GM12872 (cell line): ENCODE measurements around the gene SYTL1.

ENCODE experiments used
- CTCF ChIP-seq: IDR thresholded peaks from 3 replicates; pipeline ENCODE4 v1.5.1; 2011; ENCODE audit warnings: low read depth, mild to moderate bottlenecking, low read length, moderate library complexity; ENCODE audit not compliant: insufficient read depth

The SYTL1 gene

DNA sequence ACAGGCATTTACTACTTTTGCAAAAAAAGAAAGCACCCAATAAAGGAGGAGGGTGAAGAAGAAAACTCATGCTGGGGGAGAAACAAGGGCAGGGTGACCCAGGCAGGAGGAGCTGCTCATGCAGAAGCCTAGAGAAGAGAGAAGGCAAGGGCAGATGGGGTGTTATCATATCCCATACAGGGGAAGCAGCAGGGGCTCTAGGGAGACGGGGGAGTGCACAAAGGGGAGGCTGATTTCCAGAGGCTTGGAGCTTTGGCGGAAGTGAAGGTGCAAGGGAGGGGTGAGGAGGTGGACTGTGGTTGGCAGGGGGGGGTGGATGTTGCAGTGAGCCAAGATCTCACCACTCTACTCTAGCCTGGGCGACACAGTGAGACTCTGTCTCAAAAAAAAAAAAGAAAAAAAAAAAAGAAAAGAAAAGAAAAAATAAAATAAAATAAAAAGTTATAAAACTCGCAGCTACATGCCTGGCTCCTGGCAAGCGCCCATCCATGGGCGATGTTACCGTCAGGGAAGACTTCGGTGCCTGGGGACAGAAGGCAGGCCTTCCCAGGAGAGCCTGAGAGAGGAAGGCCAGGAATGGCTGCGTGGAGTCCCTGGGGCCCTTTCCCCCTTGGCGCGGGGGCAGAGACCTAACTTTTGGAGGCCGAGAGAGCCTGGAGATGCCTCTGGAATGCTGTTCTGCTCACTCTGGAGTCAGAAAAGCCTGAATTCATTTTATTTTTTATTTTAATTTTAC, 36.1 kb downstream of the SYTL1 start:
- TF ChIP-seq CTCF = no peak

DNA sequence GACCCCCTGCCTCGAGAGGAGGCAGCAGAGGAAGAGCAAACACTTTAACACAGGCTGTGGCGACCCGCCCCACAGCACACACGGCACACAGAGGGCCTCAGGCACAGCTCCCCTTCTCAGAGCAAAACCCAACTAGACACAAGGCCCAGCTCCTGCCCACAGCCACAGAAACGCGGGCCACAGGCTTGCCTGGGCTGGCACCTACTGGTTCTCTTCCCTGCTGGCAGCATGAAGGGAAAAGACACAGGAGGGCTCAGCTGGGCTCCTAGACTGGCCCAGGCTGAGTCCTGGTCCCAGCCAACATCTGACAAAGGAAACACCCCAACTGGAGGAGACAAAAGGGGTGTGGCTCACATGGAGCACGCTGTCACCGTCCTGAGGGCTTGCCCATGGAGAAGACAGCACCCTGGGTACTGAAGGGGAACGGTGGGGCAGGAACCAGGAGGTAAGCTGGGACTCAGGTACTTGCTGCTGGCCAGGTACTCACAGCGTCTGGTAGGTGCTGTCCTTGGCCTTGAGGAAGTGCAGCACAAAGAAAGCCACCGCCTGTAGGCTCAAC, 37.8 kb downstream of the SYTL1 start:
- no peak for TF ChIP-seq CTCF

DNA sequence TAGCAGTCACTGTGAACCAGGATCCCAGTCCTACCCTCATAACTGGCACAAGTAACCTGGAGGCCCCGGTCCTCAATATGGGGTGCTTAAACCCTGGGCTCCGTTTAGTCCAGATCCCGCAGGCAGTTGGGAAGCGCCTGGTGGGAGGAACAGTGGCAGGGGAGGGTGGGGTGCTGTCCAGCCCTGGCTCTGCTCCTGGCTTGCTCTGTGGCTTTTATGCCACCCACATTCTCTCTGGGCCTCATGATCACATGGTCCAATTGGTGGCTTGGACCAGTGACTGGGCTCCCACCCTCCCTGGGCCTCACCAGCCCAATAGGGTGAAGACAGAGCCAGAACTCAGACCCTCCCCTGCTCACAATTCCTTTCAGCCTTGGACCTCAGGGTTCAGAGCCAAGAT, 38.4 kb downstream of the SYTL1 start:
- TF ChIP-seq CTCF = no peak

DNA sequence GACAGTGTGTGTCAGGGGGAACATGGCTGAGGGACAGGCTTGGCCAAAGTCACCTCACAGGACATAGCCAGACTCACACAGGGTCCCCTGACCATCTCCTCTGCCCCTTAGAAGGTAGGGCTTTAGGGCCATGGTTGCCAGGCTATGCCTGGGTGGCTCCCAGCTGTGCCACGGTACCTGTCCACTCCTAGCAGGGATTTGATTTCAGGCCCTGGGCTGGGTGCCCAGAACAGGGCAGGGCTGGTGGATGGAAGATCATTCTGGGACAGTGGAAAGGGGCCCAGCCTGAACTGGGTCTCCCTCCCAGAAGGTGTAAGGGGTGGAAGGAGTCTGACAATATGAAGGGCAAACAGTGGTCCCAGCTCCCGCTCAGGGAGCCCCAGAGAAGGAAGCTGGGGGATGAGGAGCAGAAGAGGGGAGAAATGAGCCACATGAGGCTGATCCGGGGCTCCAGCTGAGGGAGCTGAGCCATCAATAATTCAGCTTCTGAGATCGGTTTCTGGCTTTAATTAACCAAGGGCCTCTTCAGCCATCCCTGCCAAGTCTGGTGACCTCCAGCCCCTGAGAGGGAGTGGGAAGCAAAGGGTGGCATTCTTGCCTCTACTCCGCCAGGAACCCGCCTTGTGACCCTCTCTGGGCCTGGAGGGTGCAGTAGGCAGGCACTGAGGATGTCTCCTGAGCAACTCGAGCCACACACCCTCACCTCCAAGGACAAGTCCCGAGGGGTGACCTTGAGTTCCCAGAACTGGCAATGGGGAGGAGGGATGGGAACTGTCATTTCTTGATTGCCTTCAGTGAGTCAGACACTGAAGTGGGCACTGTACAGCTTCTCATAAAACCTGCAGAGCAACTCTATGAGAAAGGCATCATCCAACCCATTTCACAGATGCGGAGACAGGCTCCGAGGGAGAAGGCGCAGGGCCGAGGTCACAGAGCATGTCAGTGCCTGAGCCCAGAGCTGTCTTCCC, 39.2 kb downstream of the SYTL1 start:
- no peak for TF ChIP-seq CTCF

DNA sequence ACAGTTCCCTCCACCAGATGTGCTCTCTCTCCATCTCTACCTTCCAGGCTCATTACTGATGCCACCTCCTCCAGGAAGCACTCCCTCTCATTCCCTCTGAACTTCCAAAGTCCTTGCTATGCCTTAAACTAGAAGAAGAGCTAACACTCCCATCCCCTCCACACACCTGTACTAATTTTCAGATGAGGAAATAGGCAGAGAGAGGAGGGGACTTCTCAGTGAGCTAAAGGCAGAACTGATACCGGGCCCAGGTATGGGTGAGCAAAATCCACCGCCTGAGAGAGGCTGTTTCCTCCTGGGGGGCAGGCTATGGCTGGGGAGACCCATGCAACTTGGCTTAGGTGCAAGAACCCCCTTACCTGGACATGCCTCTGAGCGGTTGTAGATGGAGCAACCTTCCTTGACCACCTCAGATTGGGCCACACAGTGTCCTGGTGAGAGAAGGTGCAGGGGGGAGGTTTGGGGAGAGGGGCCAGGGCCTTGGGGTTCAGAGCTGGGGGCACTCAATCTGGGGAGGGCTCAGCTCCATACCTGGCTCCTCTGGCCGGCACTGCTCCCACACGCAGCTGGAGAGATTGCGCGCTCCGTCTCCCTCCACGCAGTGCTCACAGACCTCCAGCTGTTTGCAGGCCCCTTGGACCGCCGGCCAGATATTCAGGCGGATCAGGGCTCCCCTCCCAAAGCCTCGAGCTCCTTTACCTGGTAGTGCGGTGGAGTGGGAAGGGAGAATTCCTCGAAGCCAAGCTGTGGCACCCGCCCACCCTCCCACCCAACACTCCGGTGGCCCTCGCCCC, 40.3 kb downstream of the SYTL1 start:
- no peak for TF ChIP-seq CTCF

GRCh38 chr1:27383039-27383605, 41.3 kb downstream of the SYTL1 start, which contains the start of gene CD164L2:
Gene CD164L2 (minus strand): TSS chr1:27383333. CDS start chr1:27383239, 94 bp downstream.
- no peak for TF ChIP-seq CTCF
